HCT116 (cell line): ENCODE measurements around the gene HAPLN2. TPM values are rescaled to one million over a fixed set of nuclear protein-coding genes. Genes with fewer than 3 reads are reported as not detected.

Source experiments
- ATAC-seq: fragments of 200-7000 bp; cut with Tn5 transposase; 2 replicates; pipeline ENCODE4 v1.9.1; 2020; ENCODE audit warnings: mild to moderate bottlenecking, moderate library complexity
- BruUV-seq: library from RNA; stranded (reverse); fragments of 400-500 nt; replicated peaks from 2 replicates; lab custom pipeline; 2021; lab: Mats Ljungman, UMichigan
- CTCF ChIA-PET: fragments of 300-600 bp; sonication (Branson Sonifier 250); formaldehyde crosslinking; loops from one replicate; lab custom pipeline; 2021; ENCODE audit warnings: antibody characterized with exemption; lab: Charles Lee
- POLR2A ChIA-PET: fragments of 300-600, 350-600 bp; sonication (Branson Sonifier 250); formaldehyde crosslinking; loops from one replicate; lab custom pipeline; 2021; ENCODE audit warnings: antibody characterized with exemption; lab: Charles Lee
- RAD21 ChIA-PET, 2 experiments: fragments of 300-600 bp; sonication (Branson Sonifier 250); formaldehyde crosslinking; loops; one replicate each; lab custom pipeline; 2023; ENCODE audit warnings: low total read pairs in 2 of 2; ENCODE audit not compliant: uncharacterized antibody in 2 of 2, unreplicated experiment in 2 of 2, low non-redundant PET in 1 of 2; lab: Charles Lee
- DNase-seq: peaks from one replicate; pipeline ENCODE4 v3.0.0-alpha.2; 2010; ENCODE audit warnings: low read depth, low spot score
- H2AFZ ChIP-seq: fragments of 200-600 bp; shearing (Covaris generic), sonication (generic); 2 replicates; pipeline ENCODE4 v1.6.1; 2017; ENCODE audit warnings: low read depth, mixed run types, mixed read lengths, antibody characterized with exemption, low read length; ENCODE audit not compliant: poor library complexity, severe bottlenecking
- H3K27ac ChIP-seq: 2 replicates; pipeline ENCODE4 v1.5.1; 2012; ENCODE audit warnings: low read depth, low read length
- H3K27me3 ChIP-seq: fragments of 200-600 bp; sonication (generic); 2 replicates; pipeline ENCODE4 v1.6.1; 2016; ENCODE audit warnings: mixed run types, low read length, mixed read lengths; ENCODE audit not compliant: insufficient read depth
- H3K36me3 ChIP-seq, 2 experiments: fragments of 200-500 bp in 1 of 2; fragments of 200-600 bp in 1 of 2; sonication (Bioruptor generic) in 1 of 2; sonication (generic) in 1 of 2; 2 replicates each; pipeline versions ENCODE4 v1.5.1 to v1.6.1; 2014 to 2016; ENCODE audit warnings: low read length in 2 of 2, inconsistent platforms in 1 of 2, mixed read lengths in 1 of 2, mixed run types in 1 of 2; ENCODE audit not compliant: insufficient read depth in 2 of 2, control insufficient read depth in 1 of 2
- H3K4me1 ChIP-seq, 2 experiments: fragments of 200-600 bp in 1 of 2; sonication (generic) in 1 of 2; 2 replicates each; pipeline versions ENCODE4 v1.5.1 to v1.6.1; 2012 to 2017; ENCODE audit warnings: low read length in 2 of 2, inconsistent platforms in 1 of 2, mild to moderate bottlenecking in 1 of 2, mixed read lengths in 1 of 2, mixed run types in 1 of 2, moderate library complexity in 1 of 2; ENCODE audit not compliant: insufficient read depth in 2 of 2, control insufficient read depth in 1 of 2
- H3K4me2 ChIP-seq: fragments of 200-600 bp; sonication (generic); 2 replicates; pipeline ENCODE4 v1.6.1; 2017; ENCODE audit warnings: mixed run types, low read length, mixed read lengths
- H3K4me3 ChIP-seq, 2 experiments: fragments of 200-600 bp in 1 of 2; sonication (generic) in 1 of 2; replicated peaks in 1 of 2; 2 replicates each; pipeline ENCODE4 v1.5.1; 2011 to 2016; ENCODE audit warnings: low read length in 2 of 2, control low read depth in 1 of 2, low read depth in 1 of 2, mild to moderate bottlenecking in 1 of 2, mixed read lengths in 1 of 2, mixed run types in 1 of 2
- H3K79me2 ChIP-seq: fragments of 200-600 bp; sonication (generic); 2 replicates; pipeline ENCODE4 v1.6.1; 2017; ENCODE audit warnings: mild to moderate bottlenecking, mixed run types, low read length, moderate library complexity, mixed read lengths; ENCODE audit not compliant: insufficient read depth
- H3K9ac ChIP-seq: fragments of 200-600 bp; sonication (generic); 2 replicates; pipeline ENCODE4 v1.6.1; 2016; ENCODE audit warnings: low read length, mixed read lengths
- H3K9me2 ChIP-seq: fragments of 200-600 bp; sonication (generic), shearing (Covaris generic); 2 replicates; pipeline ENCODE4 v1.6.1; 2017; ENCODE audit warnings: mixed run types, mild to moderate bottlenecking, moderate library complexity; ENCODE audit not compliant: insufficient read depth
- H3K9me3 ChIP-seq, 2 experiments: fragments of 200-500 bp in 1 of 2; fragments of 200-600 bp in 1 of 2; sonication (Bioruptor generic) in 1 of 2; sonication (generic) in 1 of 2; 2 replicates each; pipeline ENCODE4 v1.6.1; 2014 to 2017; ENCODE audit warnings: low read length in 2 of 2, mixed read lengths in 2 of 2, inconsistent platforms in 1 of 2, low read depth in 1 of 2, mild to moderate bottlenecking in 1 of 2, mixed run types in 1 of 2, moderate library complexity in 1 of 2; ENCODE audit not compliant: control insufficient read depth in 1 of 2, insufficient read depth in 1 of 2
- H4K20me1 ChIP-seq: fragments of 200-600 bp; sonication (generic), shearing (Covaris generic); 2 replicates; pipeline ENCODE4 v1.6.1; 2017; ENCODE audit warnings: mixed run types, mild to moderate bottlenecking, moderate library complexity; ENCODE audit not compliant: insufficient read depth
- ATF3 ChIP-seq: IDR thresholded peaks from 2 replicates; pipeline ENCODE4 v1.6.1; 2012
- CBX3 ChIP-seq: IDR thresholded peaks from 2 replicates; pipeline ENCODE4 v1.6.1; 2012; ENCODE audit warnings: low read depth
- CTCF ChIP-seq, 3 experiments: fragments of 200-600 bp in 1 of 3; sonication (generic) in 1 of 3; IDR thresholded peaks in 2 of 3; conservative IDR thresholded peaks in 1 of 3; 2 replicates each; pipeline ENCODE4 v1.5.1; 2012 to 2017; ENCODE audit warnings: low read depth in 2 of 3, low read length in 2 of 3, antibody characterized with exemption in 1 of 3, borderline replicate concordance in 1 of 3, control low read depth in 1 of 3, mild to moderate bottlenecking in 1 of 3, mixed read lengths in 1 of 3, mixed run types in 1 of 3, moderate library complexity in 1 of 3; ENCODE audit not compliant: insufficient read depth in 1 of 3
- EGR1 ChIP-seq: IDR thresholded peaks from 2 replicates; pipeline ENCODE4 v1.6.1; 2012; ENCODE audit warnings: low read depth
- ELF1 ChIP-seq: IDR thresholded peaks from 2 replicates; pipeline ENCODE4 v1.6.1; 2012; ENCODE audit warnings: low read depth, borderline replicate concordance
- EZH2 ChIP-seq: fragments of 200-600 bp; sonication (generic); IDR thresholded peaks from 2 replicates; pipeline ENCODE4 v1.6.1; 2017; ENCODE audit warnings: antibody characterized with exemption, mixed run types
- FOSL1 ChIP-seq: IDR thresholded peaks from 2 replicates; pipeline ENCODE4 v1.6.1; 2012; ENCODE audit warnings: low read depth
- JUND ChIP-seq: IDR thresholded peaks from 2 replicates; pipeline ENCODE4 v1.6.1; 2012
- POLR2AphosphoS5 ChIP-seq: IDR thresholded peaks from 2 replicates; pipeline ENCODE4 v1.6.1; 2011; ENCODE audit warnings: mild to moderate bottlenecking, low read depth, low read length, moderate library complexity
- SIN3A ChIP-seq: IDR thresholded peaks from 2 replicates; pipeline ENCODE4 v1.6.1; 2012; ENCODE audit warnings: low read depth
- SRF ChIP-seq: IDR thresholded peaks from 2 replicates; pipeline ENCODE4 v1.6.1; 2012; ENCODE audit warnings: low read depth
- TCF7L2 ChIP-seq: IDR thresholded peaks from 2 replicates; pipeline ENCODE4 v1.7.0; 2011; ENCODE audit warnings: borderline replicate concordance, inconsistent platforms; ENCODE audit not compliant: insufficient read depth, insufficient read length; ENCODE audit errors: extremely low read depth
- YY1 ChIP-seq: IDR thresholded peaks from 2 replicates; pipeline ENCODE4 v1.6.1; 2011; ENCODE audit warnings: low read length, low read depth, moderate library complexity, mild to moderate bottlenecking; ENCODE audit not compliant: insufficient replicate concordance; ENCODE audit errors: extremely low read depth
- ZBTB33 ChIP-seq: IDR thresholded peaks from 2 replicates; pipeline ENCODE4 v1.6.1; 2011; ENCODE audit warnings: mild to moderate bottlenecking, low read length, moderate library complexity; ENCODE audit not compliant: insufficient replicate concordance; ENCODE audit errors: extremely low read depth
- ZNF274 ChIP-seq: fragments of 200-500 bp; sonication (Bioruptor generic); IDR thresholded peaks from 2 replicates; pipeline ENCODE4 v1.6.1; 2014; ENCODE audit warnings: mild to moderate bottlenecking, low read depth, low read length, inconsistent platforms
- intact Hi-C: fragments of 100-400 bp; cut with micrococcal nuclease; formaldehyde crosslinking; loops from 2 replicates; pipeline ENCODE4 v1.10.0; 2022
- total RNA-seq: library from RNA; stranded (reverse); gene quantifications from one replicate; pipeline ENCODE4 v1.2.1, GENCODE V29; 2021; ENCODE audit not compliant: unreplicated experiment

The HAPLN2 gene
- total RNA-seq, 1 experiment from 2014 or later: 0.54 TPM

DNA sequence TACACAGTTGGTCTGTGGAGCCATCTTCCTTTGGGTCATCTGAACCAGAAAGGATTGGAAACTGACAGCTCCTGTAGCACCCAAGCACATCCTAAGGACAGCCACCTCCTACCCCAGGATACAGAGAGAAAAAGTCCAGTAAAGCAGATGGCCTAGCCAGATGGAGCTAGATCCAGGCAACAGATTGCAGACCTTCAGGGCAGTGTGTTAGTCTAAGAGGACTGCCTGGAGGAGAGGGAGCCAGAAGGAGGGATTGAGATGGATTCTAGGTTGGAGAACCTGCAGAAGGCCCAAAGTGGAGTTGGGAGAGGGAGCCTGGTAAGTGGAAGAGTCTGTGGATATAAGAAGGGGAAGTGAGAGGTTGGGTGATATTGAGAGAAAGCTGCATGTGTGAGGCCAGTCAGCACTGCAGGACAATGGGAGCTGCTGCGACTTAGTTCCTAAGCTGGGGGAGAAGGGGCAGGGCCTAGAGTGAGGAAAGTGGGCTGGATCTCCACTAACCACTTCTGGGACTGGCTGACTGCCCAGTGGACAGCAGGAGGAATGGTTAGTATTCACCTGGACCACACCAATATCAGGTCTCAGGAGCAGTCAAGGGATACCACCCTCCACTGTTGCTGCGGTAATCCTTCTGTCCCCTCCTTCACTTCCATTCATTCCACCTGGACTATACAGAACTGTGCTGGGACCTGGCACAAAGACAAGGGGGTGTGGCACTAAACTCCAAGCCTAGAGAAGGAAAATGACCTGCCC, 36.1 kb downstream of the HAPLN2 start (continued):
- TF ChIP-seq ZBTB33: no peak
- no peak for TF ChIP-seq CBX3
- TF ChIP-seq CTCF (IDR thresholded peaks at IDR 0.05 in 2 of 3, conservative IDR thresholded peaks at IDR 0.05 in 1 of 3; ENCODE audit: borderline replicate concordance in 1 of 3, insufficient read depth in 1 of 3, low read depth in 2 of 3, low read length in 2 of 3): no peak
- no peak for TF ChIP-seq ATF3
- TF ChIP-seq JUND: no peak
- no peak for TF ChIP-seq EGR1
- no peak for TF ChIP-seq ELF1
- TF ChIP-seq, all 23 proteins: peak for 0

DNA sequence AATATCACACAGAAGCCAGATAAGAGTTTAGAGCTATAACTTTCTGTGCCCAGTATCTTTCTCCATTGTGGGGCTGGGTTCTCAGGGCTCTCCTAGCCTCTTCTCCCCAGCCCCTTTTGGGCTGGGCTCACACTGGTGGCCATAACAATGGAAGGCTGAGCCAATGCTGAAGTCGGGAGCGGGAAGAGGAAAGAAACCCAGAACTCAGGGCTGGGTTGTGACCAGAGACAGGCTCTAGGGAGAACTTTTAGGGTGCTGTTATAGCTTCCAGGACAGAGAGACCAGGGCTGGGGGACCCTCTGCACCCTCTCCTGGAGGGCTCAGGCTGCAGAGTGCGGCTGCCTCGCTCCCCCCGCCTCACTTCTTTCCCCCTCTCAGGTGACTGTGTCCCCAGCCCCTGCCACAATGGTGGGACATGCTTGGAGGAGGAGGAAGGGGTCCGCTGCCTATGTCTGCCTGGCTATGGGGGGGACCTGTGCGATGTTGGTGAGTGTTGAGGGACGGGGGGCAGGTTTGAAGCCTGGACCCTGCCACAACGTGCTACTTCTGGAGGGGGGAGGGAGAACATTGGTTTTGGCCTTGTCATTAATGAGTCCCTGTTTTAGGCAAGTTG, 36.8 kb downstream of the HAPLN2 start:
- ChIA-PET RAD21 (interaction anchor here in 1 of 2 experiments (0.6 kb wide), 1 partner anchor 27 kb away, joined by 3 read pairs; no protein-coding TSS in a partner anchor), POLR2A (no interaction called here), CTCF (no interaction called here)
- Histone ChIP-seq H3K4me1 (peaks cover 16 to 39% of the 10 kb centered on the region in 2 experiments), H4K20me1 (peaks cover 10% of the 10 kb centered on the region; the same call in 1 of the 2 replicates), H3K9ac (no peak overlapping the region), H3K27ac (no peak overlapping the region), H3K4me3 (no peak overlapping the region), H2AFZ (no peak overlapping the region), H3K36me3 (peaks cover 20 to 46% of the 10 kb centered on the region in 2 experiments), H3K4me2 (no peak overlapping the region), H3K27me3 (no peaks in the 10 kb centered on the region), H3K9me3 (no peaks in the 10 kb centered on the region), H3K79me2 (peaks cover 98% of the 10 kb centered on the region), H3K9me2 (no peaks in the 10 kb centered on the region)
- ATAC-seq (no peak), DNase-seq (no peak)
- no TSS peak for BruUV-seq
- intact Hi-C loops: no loop called here
- no peak for TF ChIP-seq EZH2
- TF ChIP-seq JUND: no peak
- no peak for TF ChIP-seq ZNF274
- no peak for TF ChIP-seq YY1
- no peak for TF ChIP-seq CBX3
- TF ChIP-seq TCF7L2: no peak
- no peak for TF ChIP-seq SRF
- no peak; the same call in 1 of the 2 replicates for TF ChIP-seq POLR2AphosphoS5
- TF ChIP-seq SIN3A: no peak
- TF ChIP-seq EGR1: no peak
- no peak for TF ChIP-seq FOSL1
